ENCODE measurements around the gene DET1. TPM values are rescaled to one million over a fixed set of nuclear protein-coding genes. Genes with fewer than 3 reads are reported as not detected.
"Not testable (repeated sequence)": the region's sequence is repeated elsewhere in the genome, so short reads cannot be mapped to it uniquely, and the experiment has no call there.

The DET1 gene
- polyA plus RNA-seq, 12 donors: 4.7 to 13.4 (median 10.4) TPM; not detected in 1

- no peak for DNase-seq
Measured at GRCh38 chr15:88541709-88542341, 4.7 kb downstream of the DET1 start.

- not testable (repeated sequence) for DNase-seq
Measured at GRCh38 chr15:88541111-88541510, 5.4 kb downstream of the DET1 start.

- not testable (repeated sequence) for DNase-seq
Measured at GRCh38 chr15:88540350-88540749, 6.1 kb downstream of the DET1 start.

GRCh38 chr15:88539441-88539840 lies 7.0 kb downstream of the DET1 start:
- DNase-seq: no peak

- no peak for DNase-seq
Measured at GRCh38 chr15:88538972-88539371, 7.5 kb downstream of the DET1 start.

- DNase-seq: no peak
Measured at GRCh38 chr15:88537591-88538317, 8.7 kb downstream of the DET1 start.

GRCh38 chr15:88535607-88536313 lies 10.7 kb downstream of the DET1 start:
- no peak for DNase-seq

GRCh38 chr15:88535100-88535499 lies 11.4 kb downstream of the DET1 start:
- no peak for DNase-seq

- no peak for DNase-seq
Measured at GRCh38 chr15:88533376-88533775, 13.1 kb downstream of the DET1 start.

GRCh38 chr15:88529021-88529630 lies 17.4 kb downstream of the DET1 start:
- no peak for DNase-seq

- no peak for DNase-seq
Measured at GRCh38 chr15:88526247-88526879, 20.1 kb downstream of the DET1 start.

- DNase-seq: no peak
Measured at GRCh38 chr15:88525418-88525817, 21.1 kb downstream of the DET1 start.

GRCh38 chr15:88524094-88524493 lies 22.4 kb downstream of the DET1 start:
- DNase-seq: not testable (repeated sequence)

GRCh38 chr15:88518903-88519302 lies 27.6 kb downstream of the DET1 start:
- no peak for DNase-seq

- no peak for DNase-seq
Measured at GRCh38 chr15:88513195-88513594, 33.3 kb downstream of the DET1 start.

- no peak for DNase-seq
Measured at GRCh38 chr15:88512601-88513000, 33.9 kb downstream of the DET1 start.

- no peak for DNase-seq
Measured at GRCh38 chr15:88512078-88512477, 34.4 kb downstream of the DET1 start.

- no peak for DNase-seq
Measured at GRCh38 chr15:88511161-88511560, 35.3 kb downstream of the DET1 start.

GRCh38 chr15:88509964-88510363 lies 36.5 kb downstream of the DET1 start:
- no peak for DNase-seq

GRCh38 chr15:88509321-88509720 lies 37.2 kb downstream of the DET1 start:
- no peak for DNase-seq

- DNase-seq: no peak
Measured at GRCh38 chr15:88506628-88507027, 39.9 kb downstream of the DET1 start.

GRCh38 chr15:88505721-88506120 lies 40.8 kb downstream of the DET1 start:
- DNase-seq: no peak
